Fibroblast of skin of right biceps (primary cell): ENCODE results near the gene ZCCHC14.
"Not testable (repeated sequence)": the region's sequence is repeated elsewhere in the genome, so short reads cannot be mapped to it uniquely, and the experiment has no call there.

Source experiments
- DNase-seq: peaks from one replicate; pipeline ENCODE4 v3.0.0-alpha.2; 2013

The ZCCHC14 gene

DNA sequence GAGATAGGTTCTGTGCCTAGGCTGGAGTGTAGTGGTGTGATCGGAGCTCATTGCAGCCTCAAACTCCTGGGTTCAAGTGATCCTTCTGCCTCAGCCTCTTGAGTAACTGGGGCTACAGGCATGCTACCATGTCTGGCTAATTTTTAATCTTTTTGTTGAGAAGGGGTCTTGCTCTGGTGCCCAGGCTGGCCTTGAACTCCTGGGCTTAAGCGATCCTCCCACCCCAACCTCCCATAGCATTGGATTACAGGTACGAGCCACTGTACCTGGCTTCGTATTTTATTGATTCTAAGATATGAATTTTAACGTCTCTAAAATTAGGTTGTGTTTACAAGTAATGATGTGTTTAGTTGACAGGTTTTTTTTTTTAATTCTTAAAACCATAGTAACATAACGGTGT is 30.8 kb upstream of the ZCCHC14 start:
- DNase-seq, result not testable (repeated sequence)

DNA sequence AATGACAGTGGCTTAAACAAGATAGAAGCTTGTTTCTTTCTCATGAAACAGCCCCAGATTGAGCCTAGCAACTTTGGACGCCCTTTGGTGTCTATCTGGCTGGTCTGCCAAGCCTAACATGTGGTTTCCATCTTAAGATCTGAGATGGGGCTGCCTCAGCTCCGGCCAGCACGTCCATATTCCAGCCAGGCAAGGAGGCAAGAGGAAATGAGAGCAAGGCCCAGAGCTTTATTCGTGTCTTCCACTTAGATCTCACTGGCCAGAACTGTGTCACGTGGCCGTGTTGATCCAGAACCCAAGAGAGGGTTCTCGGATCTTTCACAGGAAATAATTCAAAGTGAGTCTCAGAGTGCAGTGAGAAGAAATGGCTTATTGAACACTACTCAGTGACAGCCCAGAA is 28.9 kb upstream of the ZCCHC14 start:
- DNase-seq, result not testable (repeated sequence)

DNA sequence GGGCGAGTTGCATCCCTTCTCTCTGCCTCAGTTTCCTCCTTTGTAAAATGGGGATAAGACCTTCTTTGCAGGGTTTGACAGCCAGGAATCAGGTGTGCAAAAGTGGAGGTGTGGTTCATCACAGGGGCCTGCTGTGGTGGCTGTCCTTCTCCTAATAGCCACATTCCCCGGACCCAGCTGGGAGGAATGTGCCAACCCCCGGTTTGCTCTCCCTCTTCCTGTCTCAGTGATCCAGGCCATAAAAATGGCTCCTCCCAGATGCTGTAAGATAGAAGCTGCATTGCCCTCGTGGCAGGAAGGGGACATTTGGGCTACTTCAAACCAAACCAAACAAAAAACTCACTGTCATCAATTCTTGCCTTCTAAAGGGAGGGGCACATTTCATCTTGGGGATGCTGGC is 26.3 kb upstream of the ZCCHC14 start:
- peak; percentile 25 for DNase-seq

DNA sequence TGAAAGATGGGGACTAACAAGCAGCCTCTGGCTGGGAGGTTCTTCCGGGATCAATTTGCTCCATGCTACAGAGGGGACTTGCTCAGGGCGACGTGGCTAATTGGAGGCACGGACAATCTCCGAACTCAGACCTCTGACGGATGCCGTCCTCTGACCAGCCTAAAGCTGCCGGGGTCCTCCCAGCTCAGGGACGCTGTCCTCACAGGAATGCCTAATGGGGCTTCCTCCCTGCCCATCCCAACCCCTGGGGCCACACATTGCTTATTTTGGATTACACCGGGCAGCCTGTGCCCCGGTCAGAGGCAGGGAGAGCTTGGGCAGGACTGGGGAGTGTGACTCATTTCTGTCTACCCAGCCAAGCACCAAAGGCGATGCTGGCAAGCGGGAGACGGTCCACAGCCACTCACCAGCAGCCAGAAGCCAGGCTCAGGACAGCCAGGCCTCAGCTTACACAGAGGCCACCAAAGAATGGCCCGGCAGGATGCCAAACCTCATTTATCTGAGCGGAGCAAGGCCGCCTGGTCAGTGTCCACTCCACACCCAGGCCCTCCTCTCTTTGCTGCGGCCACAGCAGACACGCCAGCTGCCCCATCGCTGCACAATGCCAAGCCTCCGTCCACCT is 25.7 kb upstream of the ZCCHC14 start:
- not testable (repeated sequence) for DNase-seq

DNA sequence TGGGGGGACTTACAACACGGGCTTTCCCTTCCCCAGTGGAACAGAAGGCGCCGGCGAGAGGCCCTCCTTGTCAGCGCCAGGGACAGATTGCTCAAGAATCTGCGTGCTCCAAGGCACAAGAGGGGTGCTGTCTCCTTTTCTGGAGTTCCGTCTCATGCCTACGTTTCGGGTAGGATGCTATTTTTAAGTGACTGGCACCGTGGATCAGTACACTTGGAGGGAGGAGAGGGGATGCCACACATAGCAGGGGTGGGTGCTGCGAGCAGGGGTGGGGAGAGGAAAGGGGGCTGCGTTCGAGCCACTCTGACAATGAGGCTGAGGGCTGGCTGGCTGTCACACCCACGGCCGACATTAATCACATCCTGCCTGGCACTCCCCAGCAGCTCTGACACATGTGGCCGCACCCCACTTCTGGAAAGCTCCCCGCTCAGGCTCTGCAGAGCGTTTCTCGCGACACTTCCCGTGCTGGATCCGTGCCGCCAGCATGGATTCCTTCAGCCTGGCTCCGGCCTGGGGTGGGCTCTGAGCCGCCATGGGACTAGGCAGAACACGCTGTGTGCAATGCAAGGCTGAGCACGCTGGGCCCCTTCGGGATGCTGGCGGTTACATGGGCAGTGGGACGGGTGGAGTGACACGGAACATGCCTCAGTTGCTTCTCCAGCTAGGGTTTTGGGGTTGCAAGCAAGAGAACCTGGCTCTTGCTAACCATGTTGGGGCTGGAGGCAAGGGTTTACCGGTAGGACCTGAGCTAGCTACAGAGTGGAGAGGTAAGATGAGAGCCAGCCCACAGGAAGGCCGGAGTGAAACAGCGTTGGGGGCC is 25.0 kb upstream of the ZCCHC14 start:
- peak; percentile 39 for DNase-seq

DNA sequence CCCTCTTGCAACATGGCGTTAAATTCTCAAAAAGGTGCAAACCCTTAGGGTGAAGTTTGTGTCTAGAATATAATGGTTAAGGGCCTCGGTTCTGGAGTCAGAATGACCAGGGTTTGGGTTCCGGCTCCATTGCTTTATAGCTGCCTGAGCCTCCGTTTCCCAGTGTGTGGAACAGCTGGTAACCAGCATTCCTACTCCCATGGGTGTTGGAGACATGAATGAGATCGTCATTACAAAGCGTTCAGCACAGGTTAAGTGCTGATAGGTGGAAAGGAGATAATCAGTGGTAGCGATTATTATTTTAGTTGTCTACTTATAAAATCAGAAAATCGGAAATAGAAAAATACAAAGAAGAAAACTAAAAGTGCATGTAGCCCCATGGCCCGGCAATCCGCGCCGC is 23.5 kb upstream of the ZCCHC14 start:
- DNase-seq, result no peak

DNA sequence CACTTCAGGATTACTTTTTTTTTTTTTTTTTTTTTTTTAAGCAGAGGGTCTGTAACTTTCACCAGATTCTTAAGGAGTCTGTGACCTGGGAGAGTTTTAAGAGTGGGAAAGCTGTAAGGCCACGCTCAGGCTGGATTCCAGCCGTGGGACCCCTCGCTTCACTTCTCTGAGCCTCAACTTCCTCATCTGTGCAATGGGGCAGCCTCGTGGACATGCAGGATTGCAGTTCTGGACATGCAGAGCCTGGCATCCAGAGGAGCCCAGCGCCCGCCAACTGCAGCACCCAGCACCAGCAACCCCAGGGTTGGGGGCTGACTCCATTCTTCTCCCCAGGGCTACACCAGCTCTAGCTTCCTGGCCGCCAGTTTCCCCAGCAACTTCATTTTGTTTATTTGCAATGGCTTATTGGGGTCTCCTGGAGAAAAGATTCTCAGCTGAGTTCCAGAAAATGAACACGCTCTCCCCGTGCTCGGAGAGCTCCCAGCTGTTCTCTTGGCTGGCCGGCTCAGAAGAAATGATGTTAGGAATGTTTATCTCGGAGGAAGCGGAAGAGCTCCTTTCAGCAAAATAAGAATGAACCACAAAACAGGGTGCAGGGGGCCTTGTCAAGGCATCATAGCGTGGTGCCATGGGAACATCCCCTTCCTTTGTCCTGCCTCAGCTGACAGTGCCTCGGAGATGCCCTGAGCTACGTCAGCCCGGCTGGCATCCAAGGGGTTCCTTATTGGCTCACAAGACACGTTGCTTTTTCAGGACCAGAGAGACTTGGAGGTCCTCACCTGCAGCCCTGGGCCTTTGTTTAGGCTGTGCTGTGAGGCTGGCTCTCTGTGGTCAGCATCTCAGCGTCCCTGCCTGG is 22.9 kb upstream of the ZCCHC14 start:
- no peak for DNase-seq

DNA sequence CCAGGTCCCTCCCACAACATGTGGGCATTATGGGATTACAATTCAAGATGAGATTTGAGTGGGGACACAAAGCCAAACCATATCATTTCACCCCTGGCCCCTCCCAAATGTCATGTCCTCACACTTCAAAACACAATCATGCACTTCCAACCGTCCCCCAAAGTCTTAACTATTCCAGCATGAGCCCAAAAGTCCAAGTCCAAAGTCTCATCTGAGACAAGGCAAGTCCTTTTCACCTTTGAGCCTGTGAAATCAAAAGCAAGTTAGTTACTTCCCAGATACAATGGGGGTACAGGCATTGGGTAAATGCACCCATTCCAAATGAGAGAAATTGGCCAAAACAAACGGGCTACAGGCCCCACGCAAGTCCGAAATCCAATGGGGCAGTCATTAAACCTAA is 17.0 kb upstream of the ZCCHC14 start:
- DNase-seq, result not testable (repeated sequence)

DNA sequence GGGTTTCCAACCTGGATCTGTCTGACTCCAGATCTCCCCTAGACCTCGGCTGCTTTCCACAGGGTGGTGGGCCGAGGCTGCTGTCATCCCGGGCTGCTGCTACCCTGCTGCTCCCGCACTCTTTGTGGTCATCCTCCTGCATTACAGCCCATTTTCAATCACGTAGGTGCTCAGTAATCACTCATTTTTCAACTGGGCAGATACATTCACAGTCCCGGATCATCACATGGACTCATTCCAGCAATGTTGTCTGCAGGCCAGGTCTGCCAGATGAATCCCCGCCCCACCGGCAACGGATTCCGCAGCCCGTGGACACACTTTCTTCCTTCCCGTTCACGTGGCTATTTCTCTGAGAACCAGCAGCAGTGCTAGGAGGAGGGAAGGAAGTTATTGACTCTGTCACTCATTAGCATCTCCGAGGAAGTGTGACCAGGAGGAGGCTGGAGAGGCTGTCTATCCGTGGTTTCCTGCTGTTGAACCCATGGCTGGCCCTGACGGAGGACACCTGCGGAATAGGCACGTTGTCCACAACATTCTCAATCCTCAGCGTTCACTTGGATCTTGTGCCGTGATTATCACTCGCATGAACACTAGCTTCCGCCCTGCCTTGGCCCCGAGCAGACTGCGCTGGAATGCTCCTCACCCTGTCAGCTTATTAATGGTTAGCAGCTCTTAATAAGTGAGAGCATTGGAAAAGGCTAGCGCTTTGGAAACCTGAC is 14.7 kb upstream of the ZCCHC14 start:
- DNase-seq, result no peak

DNA sequence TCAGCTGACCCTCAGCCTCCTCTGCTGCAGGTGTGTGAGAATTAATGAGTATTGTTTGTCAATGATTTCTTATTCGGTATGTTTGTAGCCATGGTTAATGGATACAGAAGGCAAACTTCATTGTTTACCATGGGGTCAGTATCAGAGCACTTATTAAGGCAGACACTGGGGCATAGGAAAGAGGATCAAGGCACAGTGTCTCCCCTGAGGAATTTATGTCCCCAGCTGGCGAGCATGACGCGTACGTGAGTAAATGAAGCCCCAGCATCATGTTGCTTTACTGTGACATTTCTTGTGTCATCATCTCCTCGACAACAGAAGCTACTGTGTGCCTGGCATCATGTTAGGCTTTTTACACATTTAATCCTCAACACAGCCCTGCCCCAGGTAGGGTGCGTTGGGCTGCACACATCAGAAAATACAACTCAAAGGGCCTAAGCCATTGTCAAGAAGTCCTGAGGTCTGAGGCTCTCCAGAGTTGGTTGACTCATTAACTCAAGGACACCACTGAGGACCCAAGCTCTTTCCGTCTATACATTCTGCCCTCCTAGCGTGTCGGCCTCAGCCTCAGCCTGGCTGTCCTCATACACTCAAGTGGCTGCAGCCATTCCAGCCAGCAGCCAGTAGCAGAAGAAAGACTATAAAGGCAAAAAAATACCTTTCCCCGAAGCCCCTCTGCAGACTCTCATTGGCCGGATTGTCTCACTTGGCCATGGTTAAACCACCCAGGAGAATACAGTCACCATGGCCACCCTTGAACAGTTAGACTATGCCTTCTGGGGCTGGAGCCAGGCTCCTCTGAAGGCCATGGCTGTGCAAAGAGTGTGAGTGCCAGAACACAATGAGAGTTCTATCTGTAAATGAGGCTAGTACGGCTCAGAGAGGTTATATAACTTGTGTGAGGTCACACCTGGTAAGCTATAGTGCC is 13.9 kb upstream of the ZCCHC14 start:
- DNase-seq, result no peak

DNA sequence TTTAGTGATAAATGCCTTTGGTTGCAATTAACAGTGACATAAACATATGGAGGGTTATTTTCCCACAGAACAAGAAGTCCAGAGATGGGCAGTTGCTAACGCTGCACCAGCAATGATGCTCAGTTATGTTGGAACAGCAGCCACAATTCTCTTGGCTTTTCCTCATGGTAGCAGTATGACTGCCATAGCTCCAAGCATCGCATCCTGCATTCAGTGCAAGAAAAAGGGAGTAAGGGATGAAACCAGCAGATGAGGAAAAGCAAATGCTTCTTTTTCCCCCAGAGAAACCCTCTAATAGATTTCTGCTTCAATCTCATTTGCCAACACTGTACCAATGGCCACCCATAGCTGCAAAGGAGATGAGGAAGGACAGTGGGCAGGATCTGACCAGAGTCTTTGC is 13.0 kb upstream of the ZCCHC14 start:
- no peak for DNase-seq

DNA sequence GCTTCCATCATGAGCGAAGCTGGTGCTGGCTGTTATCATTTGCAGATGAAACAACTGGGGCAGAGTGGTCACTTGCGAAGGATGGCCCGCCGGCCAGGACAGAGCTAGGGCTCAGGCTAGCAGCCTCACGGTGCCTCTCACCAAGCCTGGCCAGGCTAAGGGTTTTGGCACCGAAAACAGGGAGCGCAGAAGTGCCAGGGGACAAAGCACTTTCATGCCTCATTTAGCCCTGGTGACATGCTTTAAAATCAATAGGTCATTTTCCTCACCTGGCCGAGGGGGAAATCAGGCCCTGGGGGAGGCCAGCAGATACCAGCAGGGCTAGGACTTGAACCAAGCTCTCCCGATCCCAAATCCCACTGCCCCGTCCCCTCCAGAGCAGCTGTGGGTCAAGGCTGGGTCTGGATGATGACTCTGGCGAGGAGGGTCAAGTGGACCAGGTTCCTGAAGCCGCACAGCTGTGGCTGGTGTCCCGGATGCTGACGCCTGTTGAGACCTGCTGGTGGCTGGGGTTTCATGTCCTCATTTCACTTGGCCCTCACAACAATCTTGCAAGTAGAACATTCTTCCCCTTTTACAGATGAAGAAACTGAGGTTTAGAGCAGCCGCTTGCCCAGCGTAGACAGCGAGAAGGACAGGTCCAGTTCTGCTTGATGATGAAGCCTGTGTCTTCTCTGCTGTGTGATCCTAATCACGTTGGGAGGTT is 10.6 kb upstream of the ZCCHC14 start:
- DNase-seq, result not testable (repeated sequence)

DNA sequence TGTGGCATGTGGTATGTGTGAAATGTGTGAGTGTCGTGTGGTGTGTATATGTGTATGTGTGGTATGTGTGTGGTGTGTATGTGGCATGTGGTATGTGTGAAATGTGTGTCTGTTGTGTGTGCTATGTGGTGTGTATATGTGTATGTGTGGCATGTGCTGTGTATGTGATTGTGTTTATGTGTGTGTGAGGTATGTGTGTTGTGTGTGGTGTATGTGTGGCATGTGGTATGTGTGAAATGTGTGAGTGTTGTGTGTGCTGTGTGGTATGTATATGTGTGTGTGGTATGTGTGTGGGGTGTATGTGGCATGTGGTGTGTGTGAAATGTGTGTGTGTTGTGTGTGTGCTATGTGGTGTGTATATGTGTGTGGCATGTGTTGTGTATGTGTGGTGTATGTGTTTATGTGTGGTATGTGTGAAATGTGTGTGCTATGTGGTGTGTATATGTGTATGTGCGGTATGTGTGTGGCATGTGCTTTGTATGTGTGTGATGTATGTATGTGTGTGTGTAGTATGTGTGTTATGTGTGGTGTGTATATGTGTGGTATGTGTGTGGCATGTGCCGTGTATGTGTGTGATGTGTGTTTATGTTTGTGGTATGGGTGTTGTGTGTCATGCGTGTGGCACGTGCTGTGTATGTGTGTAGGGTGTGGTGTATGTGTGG is 9.6 kb upstream of the ZCCHC14 start:
- DNase-seq, result no peak

DNA sequence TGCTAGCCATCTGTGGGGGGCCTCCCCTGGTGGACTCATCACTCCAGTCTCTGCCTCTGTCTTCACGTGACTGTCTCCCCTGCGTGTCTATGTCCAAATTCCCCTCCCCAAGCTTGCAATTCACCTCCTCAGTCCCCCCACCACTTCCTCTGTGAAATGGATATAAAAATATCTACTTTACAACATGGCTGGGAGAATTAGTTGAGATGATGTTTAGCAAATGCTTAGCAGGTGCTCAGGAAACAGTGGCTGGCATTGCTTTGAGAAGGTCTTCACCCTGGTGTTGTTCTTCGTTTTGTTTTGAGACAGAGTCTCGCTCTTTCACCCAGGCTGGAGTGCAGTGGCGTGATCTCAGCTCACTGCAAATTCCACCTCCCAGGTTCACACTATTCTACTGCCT is 8.3 kb upstream of the ZCCHC14 start:
- DNase-seq, result no peak

DNA sequence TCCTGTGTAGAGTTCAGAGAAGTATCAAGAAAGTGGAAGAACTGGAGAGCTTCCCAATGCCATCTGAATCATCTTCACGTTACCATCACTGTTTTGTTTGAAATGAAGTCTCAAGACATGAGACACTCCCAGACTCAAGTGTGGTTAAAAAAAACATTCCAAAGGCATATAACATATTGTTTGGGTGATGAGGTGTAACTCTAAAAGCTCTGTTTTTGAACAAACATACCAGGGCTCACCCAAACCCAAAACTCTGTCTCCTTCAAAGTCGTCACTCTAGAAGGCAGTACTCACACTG is 6.3 kb upstream of the ZCCHC14 start:
- peak; percentile 92 for DNase-seq

DNA sequence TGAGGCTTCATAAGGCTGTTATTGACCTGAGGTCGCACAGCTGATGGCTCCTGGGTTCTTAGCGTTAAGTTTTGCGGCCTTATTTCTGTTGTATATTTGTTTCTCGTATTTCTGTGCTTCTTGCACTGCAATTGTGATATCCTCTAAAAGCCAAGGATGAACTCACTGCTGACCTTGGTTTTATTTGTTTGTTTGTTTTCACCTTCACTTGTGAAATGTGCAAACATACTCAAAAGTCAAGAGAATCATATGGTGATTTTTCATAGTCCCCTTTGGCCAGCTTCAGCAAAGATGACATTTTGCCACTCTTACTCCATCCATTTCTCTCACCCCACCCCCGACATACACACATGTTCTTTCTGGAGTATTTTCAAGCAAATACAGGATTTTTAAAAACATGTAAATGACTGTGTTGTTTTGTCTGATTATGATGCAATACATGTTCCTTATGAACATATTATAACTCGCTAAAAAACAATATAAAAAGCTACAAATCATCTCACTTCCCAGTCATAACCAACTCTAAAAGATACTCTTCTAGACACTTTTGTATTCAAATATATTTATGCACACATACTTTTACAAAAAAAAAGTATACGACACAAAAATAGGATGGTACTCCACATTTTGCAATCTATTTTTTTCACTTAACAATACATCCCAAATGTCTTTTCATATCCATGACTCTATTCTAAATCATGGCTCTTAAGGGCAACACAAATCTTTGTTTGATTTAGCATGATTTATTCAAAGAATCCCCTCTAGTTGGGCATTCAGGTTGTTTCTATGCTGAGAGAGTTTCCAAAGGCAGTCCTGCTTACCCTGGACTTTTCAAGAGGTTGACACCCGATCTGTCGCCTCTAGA is 5.7 kb upstream of the ZCCHC14 start:
- DNase-seq, result no peak

DNA sequence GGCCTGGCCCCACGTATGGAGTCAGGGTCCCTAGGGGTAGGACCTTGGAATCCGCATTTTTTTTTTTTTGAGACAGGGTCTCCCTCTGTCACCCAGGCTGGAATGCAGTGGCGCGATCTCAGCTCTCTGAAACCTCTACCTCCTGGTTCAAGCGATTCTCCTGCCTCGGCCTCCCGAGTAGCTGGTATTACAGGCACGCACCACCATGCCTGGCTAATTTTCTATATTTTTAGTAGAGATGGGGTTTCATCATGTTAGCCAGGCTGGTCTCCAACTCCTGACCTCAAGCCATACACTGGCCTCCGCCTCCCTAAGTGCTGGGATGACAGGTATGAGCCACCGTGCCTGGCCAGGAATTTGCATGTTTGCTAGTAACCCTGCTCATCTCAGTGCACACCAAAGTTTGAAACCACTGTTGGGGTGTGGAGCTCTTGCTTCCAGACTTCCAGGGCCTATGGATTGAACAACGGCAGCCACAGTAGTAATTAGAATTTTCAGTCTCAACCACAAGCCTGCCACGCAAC is 5.0 kb upstream of the ZCCHC14 start:
- DNase-seq, result not testable (repeated sequence)

DNA sequence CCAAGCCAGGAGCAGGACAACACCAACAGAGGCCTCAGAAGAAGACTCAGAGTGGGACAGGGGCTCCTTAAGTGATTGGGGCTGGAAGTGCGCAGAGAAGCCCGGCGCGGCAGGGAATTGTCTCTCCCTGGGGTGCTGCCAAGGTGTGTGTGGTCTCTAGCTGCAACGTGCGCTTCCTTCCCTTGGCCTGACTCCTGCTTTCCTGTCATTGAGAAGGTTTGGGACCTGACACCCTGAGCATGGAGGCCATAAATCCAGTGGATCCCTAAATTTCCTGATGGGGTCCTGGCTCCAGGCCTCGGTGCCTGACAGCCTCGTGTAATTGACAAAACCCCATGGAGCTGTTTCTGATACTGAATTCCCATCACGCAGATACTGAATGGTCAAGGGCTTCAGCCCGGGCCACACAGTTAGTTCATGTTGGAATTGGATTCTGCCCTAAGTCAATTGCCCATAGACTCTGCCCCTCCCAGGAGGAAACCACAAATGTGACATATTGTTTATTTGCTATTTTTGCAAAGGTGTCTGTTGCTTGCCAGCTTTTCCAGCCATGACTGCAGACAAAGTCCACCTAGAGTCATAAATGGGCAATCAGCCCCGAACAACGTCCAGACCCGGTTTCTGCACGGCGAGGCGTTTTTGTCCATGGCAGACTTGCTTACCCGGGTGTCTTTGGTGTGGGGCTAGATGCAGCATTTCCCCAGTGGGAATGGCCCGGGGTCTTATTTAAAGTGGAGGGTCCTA is 4.4 kb upstream of the ZCCHC14 start:
- DNase-seq, result not testable (repeated sequence)

DNA sequence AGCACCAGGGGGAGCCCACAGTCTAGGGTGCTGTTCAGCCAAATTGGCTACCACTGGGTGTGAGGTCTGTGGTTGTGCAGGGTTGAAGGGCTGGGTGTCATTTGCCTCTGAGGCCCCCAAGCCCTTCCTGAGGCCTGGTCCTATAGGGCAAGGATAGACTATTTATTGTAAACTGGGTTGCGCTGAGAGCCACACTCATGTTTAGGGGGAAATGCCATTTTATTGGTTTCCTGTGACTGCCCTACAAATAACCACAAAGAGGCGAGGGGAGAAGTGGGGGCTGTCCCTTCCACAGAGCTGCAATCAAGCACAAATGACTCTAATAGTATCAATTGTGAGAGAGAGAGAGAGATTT is 3.6 kb upstream of the ZCCHC14 start:
- DNase-seq, result no peak
